ENCODE results near the gene USP2.

USP2 gene

GRCh38 chr11:119341222-119342022, 40.1 kb downstream of the USP2 start:
- no peak for DNase-seq

GRCh38 chr11:119340335-119341221, 40.9 kb downstream of the USP2 start, which contains the start of gene C1QTNF5:
Gene C1QTNF5, minus strand, starts transcription at chr11:119340883. Its CDS starts 486 bp downstream, at chr11:119340397.
- DNase-seq: peak; percentile 80

GRCh38 chr11:119339589-119340334, 41.7 kb downstream of the USP2 start:
- peak; percentile 64 for DNase-seq

GRCh38 chr11:119338965-119339588, 42.4 kb downstream of the USP2 start:
- DNase-seq: no peak

GRCh38 chr11:119338318-119338890, 43.1 kb downstream of the USP2 start:
- peak; percentile 89 for DNase-seq

GRCh38 chr11:119337581-119338317, 43.7 kb downstream of the USP2 start:
- peak; percentile 94 for DNase-seq

GRCh38 chr11:119336744-119337469, 44.6 kb downstream of the USP2 start:
- no peak for DNase-seq

GRCh38 chr11:119335655-119336543, 45.6 kb downstream of the USP2 start:
- no peak for DNase-seq

GRCh38 chr11:119335091-119335654, 46.3 kb downstream of the USP2 start:
- DNase-seq: no peak

GRCh38 chr11:119334174-119334930, 47.1 kb downstream of the USP2 start, which contains the start of gene RNF26:
Gene RNF26, plus strand, starts transcription at chr11:119334527. Its CDS starts 596 bp downstream, at chr11:119335123.
- peak; percentile 98 for DNase-seq

- no peak for DNase-seq
These were observed 49.3 kb downstream of the USP2 start for GRCh38 chr11:119332111-119332765.

GRCh38 chr11:119330237-119330636, 51.3 kb downstream of the USP2 start:
- no peak for DNase-seq

- DNase-seq: no peak
These were observed 52.2 kb downstream of the USP2 start for GRCh38 chr11:119329320-119329719.

GRCh38 chr11:119324189-119324588, 57.3 kb downstream of the USP2 start:
- DNase-seq: no peak

- DNase-seq: peak; percentile 77
These were observed 57.9 kb downstream of the USP2 start for GRCh38 chr11:119323532-119324033.

GRCh38 chr11:119322921-119323531, 58.5 kb downstream of the USP2 start:
- DNase-seq: no peak

- no peak for DNase-seq
These were observed 59.1 kb downstream of the USP2 start for GRCh38 chr11:119322360-119322739.
